Cardiac muscle cell (in vitro differentiated cells and primary cell): ENCODE measurements around the gene GBP7. TPM values are rescaled to one million over a fixed set of nuclear protein-coding genes. Genes with fewer than 3 reads are reported as not detected.
"Not testable (repeated sequence)": the region's sequence is repeated elsewhere in the genome, so short reads cannot be mapped to it uniquely, and the experiment has no call there.

Experiments used
- DNase-seq, 2 donors: peaks; one replicate each; pipeline versions ENCODE4 v3.0.0 to v3.0.0-alpha.2; 2010 to 2017; ENCODE audit warnings: low read depth in 1 of 2, low spot score in 1 of 2
- H3K27ac ChIP-seq: fragments of 200-600 bp; sonication (generic); 2 replicates; pipeline ENCODE4 v1.5.1; 2016
- H3K27me3 ChIP-seq: fragments of 200-600 bp; sonication (generic); 2 replicates; pipeline ENCODE4 v1.6.0; 2016; ENCODE audit warnings: control low read depth
- H3K36me3 ChIP-seq: fragments of 200-600 bp; sonication (generic); 2 replicates; pipeline ENCODE4 v1.5.1; 2016; ENCODE audit warnings: control low read depth
- H3K4me1 ChIP-seq: fragments of 200-600 bp; sonication (generic); 2 replicates; pipeline ENCODE4 v1.8.1; 2017; ENCODE audit warnings: low read depth, mild to moderate bottlenecking, mixed run types
- H3K4me3 ChIP-seq: fragments of 200-600 bp; sonication (generic); 2 replicates; pipeline ENCODE4 v1.5.1; 2016; ENCODE audit warnings: mild to moderate bottlenecking
- H3K9me3 ChIP-seq: fragments of 200-600 bp; sonication (generic); 2 replicates; pipeline ENCODE4 v1.5.1; 2017; ENCODE audit warnings: low read depth, mild to moderate bottlenecking, control low read depth
- polyA plus RNA-seq: library from polyadenylated mRNA; unstranded; fragments of >200 nt; fragmentation: Nextera tagmentation; extraction: Ambion mirVana; gene quantifications from 2 replicates; pipeline ENCODE4 v1.2.1, GENCODE V29; 2016
- total RNA-seq: library from RNA; depleted of rRNA; stranded (reverse); fragments of >200 nt; gene quantifications from 2 replicates; pipeline ENCODE4 v1.2.3, GENCODE V29; 2016
- TF ChIP-seq, protein P1 (sequence below): IDR thresholded peaks from 2 replicates; pipeline ENCODE4 v1.5.1; 2012; ENCODE audit warnings: low read depth, mild to moderate bottlenecking, low read length

The GBP7 gene
- total and polyA plus RNA-seq, 2 experiments from 2014 or later: 0.71 TPM; not detected in 1

GRCh38 chr1:89133747-89134146 is 42.1 kb downstream of the GBP7 start:
- H3K36me3 ChIP-seq: no peaks in the 10 kb centered on the region
- no peaks in the 10 kb centered on the region for H3K4me1 ChIP-seq
- DNase-seq: no peak
- no peaks in the 10 kb centered on the region for H3K9me3 ChIP-seq
- H3K27me3 ChIP-seq: no peaks in the 10 kb centered on the region
- H3K4me3 ChIP-seq: no peak overlapping the region
- TF ChIP-seq, protein P1, sequence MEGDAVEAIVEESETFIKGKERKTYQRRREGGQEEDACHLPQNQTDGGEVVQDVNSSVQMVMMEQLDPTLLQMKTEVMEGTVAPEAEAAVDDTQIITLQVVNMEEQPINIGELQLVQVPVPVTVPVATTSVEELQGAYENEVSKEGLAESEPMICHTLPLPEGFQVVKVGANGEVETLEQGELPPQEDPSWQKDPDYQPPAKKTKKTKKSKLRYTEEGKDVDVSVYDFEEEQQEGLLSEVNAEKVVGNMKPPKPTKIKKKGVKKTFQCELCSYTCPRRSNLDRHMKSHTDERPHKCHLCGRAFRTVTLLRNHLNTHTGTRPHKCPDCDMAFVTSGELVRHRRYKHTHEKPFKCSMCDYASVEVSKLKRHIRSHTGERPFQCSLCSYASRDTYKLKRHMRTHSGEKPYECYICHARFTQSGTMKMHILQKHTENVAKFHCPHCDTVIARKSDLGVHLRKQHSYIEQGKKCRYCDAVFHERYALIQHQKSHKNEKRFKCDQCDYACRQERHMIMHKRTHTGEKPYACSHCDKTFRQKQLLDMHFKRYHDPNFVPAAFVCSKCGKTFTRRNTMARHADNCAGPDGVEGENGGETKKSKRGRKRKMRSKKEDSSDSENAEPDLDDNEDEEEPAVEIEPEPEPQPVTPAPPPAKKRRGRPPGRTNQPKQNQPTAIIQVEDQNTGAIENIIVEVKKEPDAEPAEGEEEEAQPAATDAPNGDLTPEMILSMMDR: no peak
- H3K27ac ChIP-seq: no peak overlapping the region

- Histone ChIP-seq H3K27me3 (no peaks in the 10 kb centered on the region), H3K36me3 (no peaks in the 10 kb centered on the region), H3K4me3 (no peak overlapping the region), H3K9me3 (no peaks in the 10 kb centered on the region), H3K27ac (no peak overlapping the region), H3K4me1 (no peaks in the 10 kb centered on the region)
- TF ChIP-seq, protein P1: no peak
- peak in 1 of 2 donors; percentile 31 for DNase-seq
Measured at GRCh38 chr1:89130716-89131115, 45.1 kb downstream of the GBP7 start.

DNA sequence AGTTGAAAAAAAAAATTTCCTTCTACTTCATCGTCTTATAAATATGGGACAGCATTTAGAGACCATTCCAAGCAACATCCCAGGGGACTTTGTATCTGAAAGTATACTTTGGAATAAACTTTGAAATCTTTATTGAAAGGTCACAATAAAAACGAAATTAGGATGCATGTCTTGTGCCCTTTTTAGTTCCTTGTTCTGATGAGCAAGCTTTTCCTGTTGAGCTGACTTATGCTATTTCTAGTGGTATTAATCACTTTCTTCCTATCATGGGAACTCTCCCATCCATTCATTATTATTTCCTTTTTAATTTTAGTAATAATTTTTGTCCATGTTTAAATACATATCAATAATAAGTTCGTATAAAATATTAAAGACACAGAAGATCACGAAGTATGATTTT is 45.9 kb downstream of the GBP7 start:
- Histone ChIP-seq H3K27ac (no peak overlapping the region), H3K4me3 (no peak overlapping the region), H3K36me3 (no peaks in the 10 kb centered on the region), H3K9me3 (no peaks in the 10 kb centered on the region), H3K27me3 (no peaks in the 10 kb centered on the region), H3K4me1 (no peaks in the 10 kb centered on the region)
- TF ChIP-seq, protein P1: no peak
- no peak for DNase-seq

DNA sequence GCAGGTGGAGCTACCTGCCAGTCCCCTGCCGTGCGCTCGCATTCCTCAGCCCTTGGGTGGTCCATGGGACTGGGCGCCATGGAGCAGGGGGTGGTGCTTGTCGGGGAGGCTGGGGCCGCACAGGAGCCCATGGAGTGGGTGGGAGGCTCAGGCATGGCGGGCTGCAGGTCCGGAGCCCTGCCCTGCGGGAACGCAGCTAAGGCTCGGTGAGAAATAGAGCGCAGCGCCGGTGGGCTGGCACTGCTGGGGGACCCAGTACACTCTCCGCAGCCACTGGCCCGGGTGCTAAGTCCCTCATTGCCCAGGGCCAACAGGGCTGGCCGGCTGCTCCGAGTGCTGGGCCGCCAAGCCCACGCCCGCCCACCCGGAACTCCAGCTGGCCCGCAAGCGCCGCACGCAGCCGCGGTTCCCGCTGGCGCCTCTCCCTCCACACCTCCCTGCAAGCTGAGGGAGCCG is 47.8 kb downstream of the GBP7 start:
- H3K27ac ChIP-seq, DNase-seq, H3K36me3 ChIP-seq, H3K4me1 ChIP-seq, H3K27me3 ChIP-seq, H3K4me3 ChIP-seq, H3K9me3 ChIP-seq: not testable (repeated sequence)

- H3K36me3 ChIP-seq, DNase-seq, H3K27ac ChIP-seq, H3K27me3 ChIP-seq, H3K9me3 ChIP-seq, H3K4me1 ChIP-seq, H3K4me3 ChIP-seq: not testable (repeated sequence)
Measured at GRCh38 chr1:89126602-89127565, 48.9 kb downstream of the GBP7 start.

DNA sequence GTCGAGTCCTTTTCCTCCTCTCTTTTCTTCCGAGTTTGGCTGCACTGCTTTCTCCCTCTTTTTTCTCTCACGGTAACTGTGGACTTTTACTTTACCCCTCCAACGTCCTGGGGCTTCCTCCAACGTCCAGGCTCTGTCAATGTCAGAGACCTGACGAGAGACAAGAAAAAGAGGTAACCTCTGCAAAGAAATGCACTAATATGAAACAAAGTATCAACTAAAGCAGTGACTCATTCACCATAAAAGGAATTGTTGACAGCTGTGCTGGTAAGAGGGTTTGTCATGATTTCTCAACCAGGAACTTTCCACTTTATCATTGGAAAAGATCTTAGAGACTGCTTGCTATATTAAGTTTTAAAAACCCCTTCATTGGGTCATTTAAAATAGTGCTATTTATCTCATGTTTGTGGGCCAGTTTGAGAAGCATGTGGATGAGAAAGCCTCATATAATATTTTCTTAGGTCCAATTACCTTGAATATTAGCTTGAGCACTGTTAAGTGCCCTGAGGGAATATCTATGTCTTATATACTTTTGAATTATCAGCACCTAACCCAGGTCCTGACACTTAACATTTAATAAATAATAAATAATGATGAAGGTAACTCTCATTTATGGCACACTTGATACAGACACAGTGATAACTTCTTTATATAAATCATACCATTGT is 49.8 kb downstream of the GBP7 start, which contains the start of gene GBP2:
TSS of gene GBP2 (minus strand) at position 202 of the 668 bp plus-strand sequence. CDS start 4,148 bp downstream, outside the sequence.
- Histone ChIP-seq H3K36me3 (no peaks in the 10 kb centered on the region), H3K27ac (peak within 1 kb of the TSS; percentile 20), H3K4me1 (no peaks in the 10 kb centered on the region), H3K27me3 (no peaks in the 10 kb centered on the region), H3K9me3 (no peaks in the 10 kb centered on the region), H3K4me3 (no peak within 1 kb of the TSS)
- TF ChIP-seq, protein P1: no peak
- peak in 1 of 2 donors; percentile 72 for DNase-seq
